Occipital lobe (tissue), 2 donors: Measurements from ENCODE around the gene LAMA1. TPM values are rescaled to one million over a fixed set of nuclear protein-coding genes. Genes with fewer than 3 reads are reported as not detected.

ENCODE experiments used
- DNase-seq: peaks from one replicate; lab custom pipeline; 2025; lab: John Stamatoyannopoulos, UW
- total RNA-seq: library from RNA; depleted of rRNA; stranded (reverse); fragments of >200 nt; gene quantifications from one replicate; pipeline ENCODE4 v1.2.3, GENCODE V29; 2014

LAMA1 gene
- total RNA-seq, 1 donor from 2014 or later: 15.1 TPM

DNA sequence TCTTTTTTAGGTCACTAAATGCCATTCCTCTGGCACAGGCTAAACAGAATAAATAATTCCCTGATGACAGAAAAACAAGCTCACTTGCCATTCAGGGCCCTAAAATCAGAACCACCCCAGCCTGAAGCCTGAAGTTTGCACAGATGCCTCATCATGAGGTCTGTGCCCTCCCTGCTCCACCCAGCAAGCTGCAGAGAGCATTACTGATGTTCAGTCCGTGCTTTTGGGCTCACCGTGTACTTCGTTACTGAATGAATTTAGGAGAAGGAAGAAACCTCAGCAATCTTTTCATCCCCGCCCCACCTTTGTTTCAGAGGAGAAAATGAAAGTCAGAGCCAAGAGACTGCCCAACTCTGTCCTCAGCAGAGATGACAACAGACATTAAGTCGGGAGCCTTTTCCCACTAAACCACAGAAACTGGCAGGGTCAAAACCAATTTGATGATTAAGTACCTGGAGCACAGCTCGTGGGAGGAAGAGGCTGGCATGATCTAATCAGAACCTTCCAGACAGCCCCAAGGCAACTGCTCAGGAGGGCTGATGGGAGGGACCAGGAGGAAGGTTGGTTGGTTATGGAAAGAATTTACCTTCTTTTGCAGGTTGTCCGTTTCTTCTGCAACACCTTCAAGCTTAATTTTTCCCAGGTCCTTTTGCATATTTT is 122.7 kb downstream of the LAMA1 start:
- no peak for DNase-seq

DNA sequence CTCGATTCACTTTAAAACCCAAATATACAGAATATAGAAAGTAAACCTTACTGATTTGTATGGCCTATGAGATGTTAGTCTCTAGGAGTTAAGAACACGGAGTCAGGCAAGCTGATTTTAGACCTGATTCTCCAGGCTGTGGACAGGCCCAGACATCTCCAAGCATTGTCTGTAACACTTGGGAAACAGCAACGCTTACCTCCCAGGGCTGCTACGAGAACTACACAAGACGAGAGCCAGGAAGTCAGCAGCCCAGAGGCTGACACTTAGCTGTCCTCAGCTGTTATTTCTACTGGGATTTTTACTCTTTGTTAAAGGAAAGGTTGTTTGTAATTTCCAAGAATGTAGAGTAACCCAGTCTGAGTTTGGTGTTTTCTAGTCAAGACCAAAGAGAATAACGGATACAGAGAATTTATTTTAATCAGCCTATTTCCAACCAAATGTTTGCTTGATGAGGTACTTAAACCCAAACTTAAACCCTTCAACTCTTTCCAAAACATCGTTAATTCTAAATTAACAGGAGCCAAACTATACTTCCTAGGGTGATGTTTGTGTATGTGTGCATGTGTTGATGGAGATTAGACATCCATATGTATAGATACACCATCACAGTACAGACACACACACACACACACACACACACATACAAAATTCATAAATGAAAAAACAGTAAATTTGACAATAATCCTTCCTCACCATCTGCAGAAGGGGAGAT is 123.4 kb downstream of the LAMA1 start:
- DNase-seq: no peak

DNA sequence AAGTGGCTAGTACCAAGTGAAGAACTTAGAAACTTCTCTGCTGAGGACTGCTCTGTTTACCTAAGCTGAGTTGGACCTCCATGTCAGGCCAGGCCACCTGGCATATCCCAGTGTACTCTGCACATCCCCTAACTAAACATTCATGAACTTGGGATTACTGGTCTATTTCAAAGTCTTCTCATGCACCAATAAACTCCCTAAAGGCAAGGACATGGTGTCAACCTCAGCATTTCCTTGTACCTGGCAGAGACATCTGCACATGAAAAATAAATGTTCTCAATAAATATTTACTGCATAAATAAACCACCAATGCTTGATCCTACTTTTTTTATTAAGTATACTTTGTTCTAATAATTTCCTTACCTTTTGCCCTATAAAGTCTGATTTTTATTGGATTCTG is 124.8 kb downstream of the LAMA1 start:
- DNase-seq: no peak

DNA sequence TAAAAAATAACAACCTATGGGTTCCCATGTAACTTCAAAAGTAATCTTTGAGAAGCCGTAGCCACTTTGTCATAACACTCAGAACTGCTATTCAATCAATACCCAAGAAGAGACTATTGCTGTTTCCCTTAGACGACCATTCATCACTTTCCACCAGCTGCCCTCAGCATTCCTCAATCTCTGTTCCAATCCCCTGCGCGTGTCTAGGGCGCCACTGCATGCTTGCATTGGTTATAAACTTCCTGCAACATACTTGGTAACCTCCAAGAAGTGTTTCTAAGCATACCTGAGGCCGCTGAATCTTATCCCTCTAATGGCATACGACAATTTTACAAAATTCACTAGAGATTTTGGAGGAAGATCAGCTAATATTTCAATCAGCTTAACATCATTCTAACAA is 134.2 kb downstream of the LAMA1 start:
- DNase-seq: no peak

DNA sequence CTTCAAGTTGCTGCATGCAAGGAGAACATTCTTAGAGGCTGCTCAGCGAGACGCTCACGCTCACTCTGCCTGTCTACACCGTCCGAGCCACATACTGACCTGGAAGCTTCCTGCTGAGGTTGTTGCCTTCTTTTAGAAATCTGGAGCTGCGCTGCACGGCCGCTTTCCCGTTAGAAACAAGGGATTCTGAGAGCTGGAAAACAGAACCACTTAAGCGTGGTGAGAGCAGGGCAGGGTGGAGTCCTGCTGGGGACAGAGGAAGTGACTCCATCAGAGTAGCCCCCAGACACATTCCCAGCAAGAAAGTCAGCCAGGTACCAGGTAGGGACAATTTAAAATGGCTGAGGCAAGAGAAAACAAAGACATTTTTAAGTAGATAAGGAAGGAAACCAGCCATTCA is 135.2 kb downstream of the LAMA1 start:
- DNase-seq: no peak

DNA sequence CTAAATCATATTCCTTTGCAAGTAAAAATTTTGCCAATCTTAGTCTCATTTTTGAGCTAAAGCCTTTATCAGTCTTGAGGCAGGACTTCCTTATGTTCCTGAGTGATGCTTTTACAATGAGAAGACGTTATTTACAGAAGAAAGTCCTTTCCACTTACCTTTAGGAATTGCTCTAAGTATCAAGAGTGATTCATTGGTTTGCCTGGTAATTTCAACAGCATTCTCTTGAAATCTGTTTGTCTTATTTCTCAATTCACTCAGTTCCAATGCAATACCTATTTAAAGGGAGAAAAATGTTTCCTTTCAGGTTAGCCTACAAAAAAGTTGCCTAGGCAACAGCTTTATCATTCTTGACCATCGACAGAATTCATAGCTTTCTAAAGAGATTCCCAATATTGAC is 137.2 kb downstream of the LAMA1 start:
- no peak for DNase-seq

DNA sequence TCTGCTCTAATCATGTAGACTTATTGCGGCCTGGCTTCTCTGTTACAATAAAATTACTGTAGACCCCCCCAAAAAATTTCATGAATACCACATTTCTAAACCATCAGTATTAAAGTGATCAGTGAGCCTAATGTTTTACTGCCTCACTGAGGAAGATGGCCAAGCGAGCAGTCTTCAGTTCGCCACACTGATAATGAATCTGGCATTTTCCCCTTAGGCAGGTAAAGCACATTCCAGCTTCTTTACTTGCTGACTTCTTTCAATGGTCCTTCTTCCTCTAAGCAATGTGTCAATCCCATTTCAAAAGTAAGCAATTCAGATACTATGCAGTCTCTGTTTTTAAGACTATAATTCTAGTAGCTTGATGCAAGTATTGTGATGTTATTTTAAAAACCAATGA is 137.6 kb downstream of the LAMA1 start:
- no peak for DNase-seq

DNA sequence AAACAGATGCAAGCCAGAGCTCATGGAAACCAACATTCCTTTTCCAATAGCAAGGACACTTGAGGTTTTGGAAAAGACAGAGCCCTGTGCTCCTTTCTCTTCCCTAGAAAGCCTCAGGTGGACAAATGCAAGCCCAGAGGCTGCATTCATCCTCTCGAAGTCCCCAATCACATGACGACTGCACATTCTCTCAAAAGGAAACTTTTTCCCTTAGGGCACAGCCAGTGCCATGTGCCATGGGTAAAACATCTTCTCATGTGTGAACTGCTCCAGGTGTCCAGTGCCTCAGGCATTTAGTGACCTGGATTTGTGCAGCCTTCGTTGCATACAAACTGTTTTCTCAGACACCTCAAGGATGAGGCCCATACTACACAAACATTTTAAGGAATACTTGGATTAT is 140.7 kb downstream of the LAMA1 start:
- no peak for DNase-seq

DNA sequence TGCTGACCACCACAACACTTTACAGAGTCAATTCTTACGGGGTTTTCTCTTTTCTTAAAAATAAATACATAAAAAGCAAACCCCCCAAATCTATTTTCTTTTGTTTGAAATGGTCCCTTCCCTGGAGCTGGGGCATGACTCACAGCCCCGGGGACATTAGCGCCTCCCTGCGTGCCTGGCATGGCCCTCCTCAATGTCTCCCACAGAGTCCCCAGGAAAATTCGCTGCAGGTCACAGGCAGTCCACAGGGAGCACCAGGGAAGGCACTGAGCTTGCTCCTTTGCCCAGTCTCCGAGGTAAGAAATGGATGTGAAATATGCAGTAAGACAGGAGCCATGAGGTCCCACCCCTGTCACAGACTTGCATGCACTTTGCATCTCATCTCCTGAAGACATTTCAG is 142.5 kb downstream of the LAMA1 start:
- DNase-seq: no peak

DNA sequence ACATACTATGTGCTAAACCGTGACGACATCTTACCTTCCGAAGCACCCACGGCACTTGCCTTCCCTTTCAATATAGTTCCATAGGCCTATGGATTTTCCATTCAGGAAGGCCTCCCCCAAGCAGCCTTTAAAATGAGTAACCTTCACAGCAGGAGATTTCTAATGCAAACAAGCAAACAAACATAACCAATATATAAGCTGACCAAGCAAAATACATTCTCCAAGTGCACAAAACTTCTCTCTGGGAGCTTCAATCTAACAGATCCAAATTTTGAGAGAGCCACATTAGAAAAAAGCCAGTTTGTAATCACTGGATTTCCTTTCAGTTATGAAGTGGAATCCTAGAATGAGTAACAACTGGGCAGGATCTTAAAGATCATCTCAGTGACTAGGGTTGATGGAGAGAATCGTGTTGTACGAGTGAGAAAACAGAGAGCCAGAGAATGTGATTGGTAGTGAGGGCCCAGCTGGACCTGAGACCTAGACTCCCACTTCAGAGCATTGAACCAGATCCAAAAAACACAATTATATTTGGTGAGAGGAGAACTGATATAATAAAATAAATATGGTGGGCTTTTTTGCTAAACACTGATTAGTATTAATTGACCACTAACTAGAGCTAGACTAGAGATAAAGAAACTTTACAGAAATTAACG is 145.6 kb downstream of the LAMA1 start:
- no peak for DNase-seq

DNA sequence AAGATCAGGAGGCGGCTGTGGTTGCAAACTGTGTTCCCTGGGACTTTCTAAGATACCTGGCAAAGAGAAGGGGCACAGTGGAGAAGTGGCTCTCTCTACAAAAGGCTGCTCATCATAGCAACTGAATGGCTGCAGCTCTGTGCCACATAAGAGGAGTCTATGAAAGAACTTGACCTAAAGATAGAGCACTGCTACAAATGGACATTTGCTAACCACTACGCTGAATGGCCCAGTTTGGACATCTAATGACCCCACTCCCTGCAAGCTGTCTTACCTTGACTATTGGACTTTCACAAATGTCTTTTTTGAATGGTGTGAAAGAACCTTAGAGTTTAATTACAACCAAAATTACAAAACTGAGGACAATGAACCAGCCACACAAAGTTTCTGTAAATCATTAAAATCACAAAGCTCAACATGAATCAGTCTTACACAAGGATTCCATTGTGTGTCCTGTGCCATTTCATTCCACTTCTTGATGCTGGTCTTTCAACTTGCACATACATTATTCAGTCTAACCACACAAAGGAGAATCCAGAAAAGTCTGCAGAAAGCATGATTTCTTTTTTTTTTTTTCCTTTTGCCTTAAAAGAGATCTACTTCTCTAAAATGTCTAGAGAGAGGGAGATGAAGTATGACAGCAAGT is 154.0 kb downstream of the LAMA1 start:
- DNase-seq: no peak

DNA sequence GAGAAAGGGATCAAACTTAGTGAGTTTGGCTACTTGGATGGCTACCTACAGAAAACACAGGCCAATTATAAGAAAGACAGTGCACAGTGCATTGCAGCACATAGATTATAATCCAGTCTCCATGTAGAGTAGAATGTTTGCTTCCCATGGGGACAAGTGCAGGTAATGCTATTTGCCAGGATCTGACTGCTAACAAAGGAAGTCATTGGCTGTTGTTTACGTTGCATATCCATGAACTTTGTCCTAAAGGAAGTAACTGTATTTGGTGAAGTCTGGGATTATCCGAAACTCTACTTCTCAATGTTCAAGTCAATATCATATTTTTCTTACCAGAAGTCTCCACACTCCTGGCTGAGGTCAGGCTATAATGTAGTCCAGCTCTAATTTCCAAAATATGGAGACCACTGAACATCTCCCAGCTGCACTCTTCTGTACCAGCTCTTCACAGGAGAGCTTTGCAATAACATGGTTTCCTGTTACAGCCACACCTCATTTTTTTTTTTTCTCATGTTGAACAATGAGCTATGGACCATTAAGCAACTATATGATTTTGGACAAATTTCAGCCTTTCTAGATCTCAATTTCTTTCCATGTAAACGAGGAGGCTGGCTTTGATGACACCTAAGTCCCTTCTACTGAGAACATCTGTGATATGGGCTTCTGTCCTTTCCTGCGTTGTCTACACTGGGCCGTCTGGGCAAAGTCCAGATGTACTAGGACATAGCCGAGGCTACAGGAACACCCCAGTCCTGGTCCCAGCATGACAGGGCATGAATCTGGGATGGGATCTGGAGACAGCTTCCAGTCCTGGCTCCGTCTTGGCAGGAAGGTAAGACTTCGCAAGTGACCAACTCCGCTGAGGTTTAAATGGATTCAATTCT is 154.8 kb downstream of the LAMA1 start:
- no peak for DNase-seq

DNA sequence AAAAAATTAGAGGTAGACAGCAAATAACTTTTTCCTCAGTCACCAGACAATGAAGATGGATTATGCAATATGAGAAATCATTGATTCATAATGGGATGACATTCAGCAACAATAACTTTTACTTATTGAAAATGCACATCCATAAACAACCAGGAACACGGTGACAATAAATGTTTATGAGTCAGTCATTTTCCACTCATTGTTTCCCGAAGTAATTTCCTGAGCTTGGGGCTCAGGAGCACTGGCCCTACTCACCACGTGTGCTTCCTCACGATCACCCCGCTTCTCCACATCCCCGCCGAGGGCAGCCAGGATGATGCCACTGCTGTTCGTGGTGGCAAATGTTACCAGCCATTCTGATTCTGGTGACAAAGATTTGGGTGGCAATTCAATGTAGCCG is 156.3 kb downstream of the LAMA1 start:
- no peak for DNase-seq

DNA sequence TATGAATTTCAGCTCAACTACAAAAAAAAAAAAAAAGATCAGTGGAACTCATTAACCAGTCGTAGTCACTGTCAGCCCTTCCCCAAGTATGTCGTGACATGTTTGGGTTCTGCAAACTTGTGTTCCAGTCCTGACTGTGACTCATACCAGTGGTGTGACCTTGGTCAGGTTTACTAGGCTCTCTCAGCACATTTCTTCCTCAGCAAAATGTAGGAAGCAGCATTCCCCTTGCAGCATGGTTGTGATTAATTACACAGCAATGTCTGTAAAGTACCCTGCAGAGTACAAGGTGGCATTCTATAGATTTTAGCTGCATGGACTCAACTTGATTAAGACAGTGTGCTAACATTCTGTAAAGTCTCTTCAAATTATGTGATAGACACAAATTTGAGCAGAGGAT is 156.9 kb downstream of the LAMA1 start:
- DNase-seq: no peak

DNA sequence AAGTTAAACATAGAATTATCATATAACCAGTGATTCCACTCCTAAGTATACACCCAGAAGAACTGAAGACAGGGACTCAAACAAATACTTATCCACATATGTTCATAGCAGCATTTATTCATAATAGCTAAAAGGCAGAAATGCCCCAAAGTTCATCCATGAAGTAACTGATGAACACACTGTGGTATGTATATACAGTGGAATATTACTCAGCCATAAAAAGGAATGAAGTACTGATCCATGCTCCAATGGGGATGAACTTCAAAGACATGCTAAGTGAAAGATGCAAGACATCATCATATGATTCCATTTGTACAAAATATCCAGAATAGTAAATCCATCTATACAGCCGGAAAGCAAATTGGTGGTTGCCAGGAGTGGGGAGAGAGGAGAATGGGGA is 157.5 kb downstream of the LAMA1 start:
- no peak for DNase-seq

DNA sequence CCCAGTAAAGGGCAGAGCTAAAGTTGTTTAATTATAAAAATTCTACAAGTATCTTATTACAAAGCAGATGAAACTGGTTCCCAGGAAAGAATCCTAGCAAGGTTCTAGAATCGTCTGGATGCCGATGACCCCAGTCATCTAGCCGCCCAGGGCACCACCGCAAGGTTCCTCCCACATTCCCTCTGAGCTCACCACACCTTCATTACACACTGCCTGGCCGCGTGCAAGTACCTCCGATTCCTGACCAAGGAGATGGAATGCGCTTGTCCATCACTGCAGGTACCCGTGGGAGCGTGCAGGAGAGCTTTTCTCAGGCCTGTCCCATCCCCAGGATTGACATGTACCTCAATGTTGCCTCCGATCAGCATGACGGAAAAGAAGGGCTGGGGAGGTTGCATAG is 158.5 kb downstream of the LAMA1 start:
- no peak for DNase-seq

DNA sequence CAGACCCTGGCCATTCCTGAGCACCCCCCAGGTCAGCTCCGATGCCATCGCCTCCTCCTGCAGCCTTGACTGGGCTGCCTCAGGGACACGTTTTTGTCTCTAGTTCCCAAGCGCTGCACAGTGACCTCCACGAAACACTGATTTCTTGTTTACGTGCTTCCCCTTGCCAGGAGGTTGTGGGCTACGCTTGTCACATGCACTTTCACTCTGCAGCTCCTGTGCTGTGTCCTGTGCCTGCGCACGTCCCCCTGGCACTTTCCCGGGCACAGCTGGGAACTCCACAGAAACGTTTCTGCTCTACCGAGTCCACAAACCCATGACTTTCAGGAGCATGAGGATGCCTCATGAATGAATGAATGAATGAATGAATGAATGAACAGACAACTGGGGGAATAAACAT is 160.6 kb downstream of the LAMA1 start:
- no peak for DNase-seq

DNA sequence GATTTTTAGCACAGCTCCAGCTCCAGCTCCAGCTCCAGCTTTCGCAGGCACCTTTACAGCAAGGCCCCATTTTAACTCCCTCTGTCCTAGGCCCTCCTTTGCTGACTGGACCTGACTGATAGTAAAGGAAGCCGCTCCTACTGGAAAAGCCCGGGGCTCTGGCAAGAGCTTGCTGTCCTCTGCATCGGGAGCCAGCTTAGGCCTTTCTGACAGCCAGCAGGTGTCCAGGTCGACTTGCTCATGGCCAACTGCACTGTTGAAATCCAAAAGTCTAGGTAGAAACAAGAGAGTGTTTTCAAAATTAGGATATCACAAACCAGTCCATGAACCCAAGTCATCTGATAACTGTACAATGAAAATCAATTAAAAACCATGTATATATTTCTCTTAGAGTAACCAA is 161.1 kb downstream of the LAMA1 start:
- no peak for DNase-seq

DNA sequence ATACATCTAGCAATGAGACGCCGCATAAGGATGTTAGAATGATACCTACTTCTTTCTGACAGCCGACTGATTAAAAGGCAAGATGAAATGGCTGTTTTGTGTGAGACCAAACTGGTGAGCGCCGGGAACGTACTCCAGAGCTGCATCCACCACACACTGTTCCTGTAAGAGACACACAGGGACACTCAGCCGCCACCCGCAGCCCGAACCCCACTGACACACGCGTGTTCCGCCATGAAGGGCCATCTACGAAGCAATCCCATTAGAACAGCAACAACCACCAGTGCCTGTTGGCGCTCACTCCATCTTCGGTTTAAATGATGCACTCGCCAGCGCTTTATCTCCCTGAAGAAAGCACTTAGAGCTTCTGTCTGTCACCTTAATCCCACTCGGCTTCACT is 162.3 kb downstream of the LAMA1 start:
- no peak for DNase-seq

DNA sequence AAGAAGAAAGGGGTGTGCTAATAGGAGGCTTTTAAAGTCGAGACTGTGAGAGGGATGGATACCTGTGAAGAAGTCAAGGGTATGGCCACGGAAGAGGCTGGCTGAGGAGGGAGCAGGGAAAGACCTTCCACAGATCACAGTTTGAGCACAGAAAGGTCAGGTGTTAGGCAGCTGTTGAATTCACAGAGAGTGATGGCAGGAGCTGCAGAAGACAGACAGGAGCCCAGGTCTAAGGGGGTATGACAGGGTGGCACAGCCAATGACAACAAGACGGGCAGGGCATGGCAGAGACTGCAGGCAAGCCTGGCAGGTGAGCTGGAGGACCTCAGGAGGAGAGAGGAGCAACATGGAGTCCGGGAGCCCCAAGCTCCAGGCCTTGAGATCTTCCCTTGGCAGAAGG is 163.1 kb downstream of the LAMA1 start:
- no peak for DNase-seq

DNA sequence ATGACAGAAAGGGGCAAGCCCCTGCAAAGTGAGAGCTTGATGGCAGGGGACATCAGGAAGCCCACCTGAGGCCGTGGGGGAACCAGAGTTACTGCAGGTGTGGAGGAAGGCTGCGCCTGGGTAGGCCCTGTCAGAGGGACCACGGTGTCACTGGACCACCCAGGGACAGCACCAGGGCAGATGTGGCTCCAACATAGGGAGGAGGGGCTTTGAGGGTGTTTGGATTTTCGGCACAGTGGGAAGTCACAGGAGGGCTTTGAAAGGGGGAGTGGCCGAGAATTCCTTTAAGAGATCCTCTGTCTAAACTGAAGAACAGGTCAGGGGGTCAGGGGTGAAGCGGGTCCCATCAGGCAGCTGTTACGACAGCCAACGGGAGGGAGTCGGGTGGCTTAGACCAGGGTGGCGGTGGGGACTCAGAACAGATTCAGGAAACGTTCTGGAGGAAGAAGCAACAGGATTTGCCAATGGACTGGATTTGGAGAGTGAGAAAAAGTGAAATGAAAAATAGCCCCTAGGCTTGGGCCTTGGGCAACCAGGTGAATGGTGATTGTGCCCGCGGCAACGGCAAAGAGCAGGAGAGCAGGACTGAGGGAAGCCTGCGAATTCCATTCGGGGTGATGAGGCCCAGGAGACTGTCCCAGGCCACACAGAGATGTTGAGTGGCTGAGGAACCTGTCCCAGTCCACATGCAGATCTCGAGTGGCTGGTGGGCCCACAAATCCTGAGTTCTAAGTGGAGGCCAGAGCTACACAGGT is 166.1 kb downstream of the LAMA1 start:
- no peak for DNase-seq
